Measurements from ENCODE around the gene ASB5.

ASB5 gene

DNA sequence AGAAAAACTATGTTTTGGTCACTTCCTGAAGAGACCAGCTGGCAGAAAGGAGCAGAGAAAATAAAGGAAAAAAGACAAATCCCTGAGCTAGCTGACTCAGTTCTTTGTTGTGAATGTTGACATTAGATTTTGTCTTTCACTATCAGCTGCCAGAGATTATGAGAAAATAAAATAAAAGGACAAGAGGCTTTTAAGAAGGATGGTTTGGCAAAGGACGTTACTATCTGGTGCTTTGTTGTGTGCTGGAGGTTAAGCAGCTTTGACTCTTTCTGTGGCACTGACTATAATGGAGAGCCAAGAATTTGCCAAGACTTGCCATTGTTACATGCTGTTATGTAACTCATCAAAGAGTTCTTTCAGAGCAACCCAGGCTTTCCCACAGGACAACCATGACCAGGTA lies 12.1 kb downstream of the ASB5 start:
- no peak for TF ChIP-seq CTCF (IDR thresholded peaks at IDR 0.05; ENCODE audit: low read depth, low read length, missing control alignments)
- no peak overlapping the region for H3K4me3 ChIP-seq (ENCODE audit: low read depth, low read length)
- H3K36me3 ChIP-seq (replicated peaks) = no peaks in the 10 kb centered on the region
- no peaks in the 10 kb centered on the region for H3K27me3 ChIP-seq (replicated peaks)
- H3K27ac ChIP-seq = no peak overlapping the region
- DNase-seq = no peak
- in situ Hi-C loops (cut with HindIII; ENCODE audit: low pct_ligation_motif_present, low sequenced_read_pairs) = no loop called here

DNA sequence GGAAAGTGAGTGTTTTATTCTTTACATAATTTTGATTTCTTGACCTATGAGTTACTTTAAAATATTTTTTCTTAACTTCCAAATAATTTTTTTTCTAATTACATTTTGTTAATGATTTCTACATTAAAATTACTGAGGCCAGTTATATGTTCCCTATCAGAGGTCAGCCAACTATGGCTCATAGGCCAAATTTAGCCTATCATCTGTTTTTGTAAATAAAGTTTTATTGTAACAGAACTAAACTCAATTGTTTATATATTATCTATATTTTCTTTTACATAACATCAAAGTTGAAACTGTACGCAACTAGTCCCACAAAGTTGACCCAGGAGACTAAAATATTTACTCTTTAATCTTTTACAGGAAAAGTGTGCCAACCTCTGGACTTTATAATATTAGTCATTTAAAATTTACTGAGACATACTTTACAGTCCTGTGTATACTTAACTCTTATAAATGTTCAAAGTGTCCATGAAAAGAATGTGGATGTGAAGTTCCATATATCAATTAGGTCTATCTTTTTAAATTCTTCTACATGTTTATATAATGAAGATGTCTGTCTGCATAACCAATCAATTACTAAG lies 26.2 kb downstream of the ASB5 start:
- Histone ChIP-seq H3K27ac (no peak overlapping the region), H3K27me3 (replicated peaks) (no peaks in the 10 kb centered on the region), H3K4me3 (ENCODE audit: low read depth, low read length) (no peak overlapping the region), H3K36me3 (replicated peaks) (no peaks in the 10 kb centered on the region)
- DNase-seq = no peak
- no peak for TF ChIP-seq CTCF (IDR thresholded peaks at IDR 0.05; ENCODE audit: low read depth, low read length, missing control alignments)
- in situ Hi-C loops (cut with HindIII; ENCODE audit: low pct_ligation_motif_present, low sequenced_read_pairs) = no loop called here

DNA sequence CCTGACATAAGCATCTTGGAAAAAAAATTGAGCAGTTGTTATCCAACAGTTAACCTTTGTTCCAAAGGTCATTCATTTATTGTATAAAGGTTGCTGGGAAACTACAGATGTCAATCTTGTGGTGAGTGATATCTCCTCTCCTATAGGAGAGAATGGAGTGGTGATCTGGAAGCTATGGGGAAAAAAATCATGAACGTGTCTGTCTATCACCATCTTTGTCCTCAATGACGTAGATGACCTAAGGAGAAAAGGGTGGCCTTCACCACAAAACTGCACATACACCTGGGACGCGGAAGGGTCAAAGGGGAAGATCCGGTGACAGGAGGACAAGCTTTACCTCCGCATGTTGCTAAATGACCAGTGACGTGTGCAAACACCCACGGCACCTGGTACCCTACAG lies 27.3 kb downstream of the ASB5 start:
- H3K36me3 ChIP-seq (replicated peaks) = no peaks in the 10 kb centered on the region
- in situ Hi-C loops (cut with HindIII; ENCODE audit: low pct_ligation_motif_present, low sequenced_read_pairs) = no loop called here
- no peak for TF ChIP-seq CTCF (IDR thresholded peaks at IDR 0.05; ENCODE audit: low read depth, low read length, missing control alignments)
- DNase-seq = no peak
- no peak overlapping the region for H3K27ac ChIP-seq
- no peaks in the 10 kb centered on the region for H3K27me3 ChIP-seq (replicated peaks)
- no peak overlapping the region for H3K4me3 ChIP-seq (ENCODE audit: low read depth, low read length)

- H3K36me3 ChIP-seq (replicated peaks) = no peaks in the 10 kb centered on the region
- H3K4me3 ChIP-seq (ENCODE audit: low read depth, low read length) = no peak overlapping the region
- H3K27ac ChIP-seq = peak overlapping the region; percentile 72
- TF ChIP-seq CTCF (IDR thresholded peaks at IDR 0.05; ENCODE audit: low read depth, low read length, missing control alignments) = no peak
- in situ Hi-C loops (cut with HindIII; ENCODE audit: low pct_ligation_motif_present, low sequenced_read_pairs) = no loop called here
- peak; percentile 44 for DNase-seq
- no peaks in the 10 kb centered on the region for H3K27me3 ChIP-seq (replicated peaks)
Observed at GRCh38 chr4:176238826-176239225, 30.2 kb downstream of the ASB5 start.

DNA sequence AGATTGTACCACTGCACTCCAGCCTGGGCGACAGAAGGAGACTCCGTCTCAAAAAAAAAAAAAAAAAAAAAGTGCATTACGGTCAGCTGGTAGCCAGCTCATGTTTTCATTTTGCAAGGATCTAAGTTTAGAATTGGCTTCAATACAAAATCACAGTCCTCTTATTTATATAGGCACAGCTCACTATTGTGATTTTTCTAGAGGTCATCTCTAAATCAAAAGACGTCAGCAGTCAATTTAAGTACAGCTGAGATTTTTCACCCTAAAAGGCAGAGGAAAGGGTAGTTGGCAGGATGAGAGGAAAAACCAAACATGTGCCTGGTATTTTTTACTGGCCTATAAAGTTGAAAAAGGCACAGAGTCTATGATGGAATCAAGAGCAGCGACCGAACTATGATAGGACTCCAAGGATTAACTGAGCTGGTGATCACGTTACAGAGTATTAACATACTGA lies 30.8 kb downstream of the ASB5 start:
- in situ Hi-C loops (cut with HindIII; ENCODE audit: low pct_ligation_motif_present, low sequenced_read_pairs) = no loop called here
- H3K27ac ChIP-seq = peak overlapping the region; percentile 72
- no peaks in the 10 kb centered on the region for H3K36me3 ChIP-seq (replicated peaks)
- DNase-seq = peak; percentile 78
- H3K4me3 ChIP-seq (ENCODE audit: low read depth, low read length) = no peak overlapping the region
- TF ChIP-seq CTCF (IDR thresholded peaks at IDR 0.05; ENCODE audit: low read depth, low read length, missing control alignments) = no peak
- no peaks in the 10 kb centered on the region for H3K27me3 ChIP-seq (replicated peaks)

DNA sequence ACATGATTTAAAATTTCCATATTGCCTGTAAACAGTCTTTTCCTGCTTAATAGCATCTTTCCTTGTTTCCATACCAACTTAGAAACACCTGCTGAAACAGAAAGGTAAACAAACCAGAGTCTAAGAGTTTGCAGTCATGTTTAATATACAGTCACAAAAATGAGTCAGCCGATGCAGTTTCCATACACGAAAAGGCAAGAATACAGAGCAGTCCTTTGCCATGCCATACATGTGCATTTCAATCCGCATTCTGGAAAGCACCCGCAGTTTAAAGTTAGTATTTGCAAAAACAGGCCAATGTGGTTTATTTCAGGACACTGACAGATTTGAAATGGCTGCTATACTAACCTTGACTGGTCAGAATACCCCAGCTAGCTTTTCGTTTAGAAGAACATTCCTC lies 32.1 kb downstream of the ASB5 start:
- peak; percentile 45 for DNase-seq
- no peak for TF ChIP-seq CTCF (IDR thresholded peaks at IDR 0.05; ENCODE audit: low read depth, low read length, missing control alignments)
- no peaks in the 10 kb centered on the region for H3K36me3 ChIP-seq (replicated peaks)
- H3K27me3 ChIP-seq (replicated peaks) = no peaks in the 10 kb centered on the region
- H3K4me3 ChIP-seq (ENCODE audit: low read depth, low read length) = no peak overlapping the region
- H3K27ac ChIP-seq = peak overlapping the region; percentile 72
- in situ Hi-C loops (cut with HindIII; ENCODE audit: low pct_ligation_motif_present, low sequenced_read_pairs) = no loop called here
